ENCODE measurements around the gene IFNE.

DNA sequence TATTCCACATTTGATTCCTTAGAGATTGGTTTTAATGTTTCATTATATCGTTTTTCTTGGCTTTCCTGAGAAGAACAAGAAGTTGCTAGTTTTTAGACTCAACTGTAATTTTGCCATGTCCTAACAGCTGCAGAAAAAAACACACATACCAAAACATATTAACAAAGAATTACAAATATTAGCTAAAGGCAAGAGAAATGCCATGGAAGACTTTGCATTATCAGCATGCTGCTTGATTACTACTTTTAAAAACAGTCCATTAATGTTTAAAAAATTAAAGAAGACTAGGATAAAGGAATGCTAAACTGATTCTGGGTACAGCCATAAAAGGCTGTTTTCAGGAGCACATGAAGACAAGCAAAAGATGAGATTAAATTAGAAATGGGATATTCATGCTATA, 20.5 kb upstream of the IFNE start:
- TF ChIP-seq EZH2 (IDR thresholded peaks at IDR 0.05; ENCODE audit: low read length, unreplicated experiment) (no peak), CTCF (conservative IDR thresholded peaks at IDR 0.05; ENCODE audit: low read depth, low read length) (no peak)

Measured in PC-3 (cell line).